Activated CD4-positive, alpha-beta T cell treated with anti-CD3 and anti-CD28 coated beads, Interleukin-2, amount 50 U/mL, for 16 hours (primary cell): ENCODE measurements around the gene PLCB1.

Experiments
- DNase-seq: peaks from one replicate; pipeline ENCODE4 v3.0.0-alpha.2; 2020

PLCB1 gene

GRCh38 chr20:8470156-8470555 is 338.1 kb downstream of the PLCB1 start:
- no peak for DNase-seq

GRCh38 chr20:8471465-8471864 is 339.4 kb downstream of the PLCB1 start:
- no peak for DNase-seq

- DNase-seq = no peak
These were observed 341.4 kb downstream of the PLCB1 start for GRCh38 chr20:8473459-8473858.

GRCh38 chr20:8474027-8474668 is 342.1 kb downstream of the PLCB1 start:
- DNase-seq = no peak

- no peak for DNase-seq
These were observed 344.0 kb downstream of the PLCB1 start for GRCh38 chr20:8476021-8476420.

GRCh38 chr20:8480597-8480996 is 348.5 kb downstream of the PLCB1 start:
- DNase-seq = no peak

GRCh38 chr20:8487696-8488095 is 355.6 kb downstream of the PLCB1 start:
- no peak for DNase-seq

GRCh38 chr20:8489094-8489883 is 357.2 kb downstream of the PLCB1 start:
- DNase-seq = no peak

GRCh38 chr20:8490076-8490830 is 358.2 kb downstream of the PLCB1 start:
- no peak for DNase-seq

GRCh38 chr20:8492173-8492572 is 360.1 kb downstream of the PLCB1 start:
- no peak for DNase-seq

- DNase-seq = no peak
These were observed 366.5 kb downstream of the PLCB1 start for GRCh38 chr20:8498571-8498970.

- no peak for DNase-seq
These were observed 372.0 kb downstream of the PLCB1 start for GRCh38 chr20:8504030-8504429.

GRCh38 chr20:8505476-8506200 is 373.6 kb downstream of the PLCB1 start:
- no peak for DNase-seq

- DNase-seq = no peak
These were observed 375.2 kb downstream of the PLCB1 start for GRCh38 chr20:8507231-8507630.

- no peak for DNase-seq
These were observed 377.7 kb downstream of the PLCB1 start for GRCh38 chr20:8509809-8510208.

GRCh38 chr20:8510808-8511207 is 378.7 kb downstream of the PLCB1 start:
- DNase-seq = no peak

- DNase-seq = no peak
These were observed 379.9 kb downstream of the PLCB1 start for GRCh38 chr20:8512003-8512402.

- no peak for DNase-seq
These were observed 383.9 kb downstream of the PLCB1 start for GRCh38 chr20:8515810-8516435.

- DNase-seq = no peak
These were observed 386.8 kb downstream of the PLCB1 start for GRCh38 chr20:8518878-8519277.

GRCh38 chr20:8519887-8520286 is 387.8 kb downstream of the PLCB1 start:
- no peak for DNase-seq

- DNase-seq = no peak
These were observed 390.1 kb downstream of the PLCB1 start for GRCh38 chr20:8522168-8522567.

GRCh38 chr20:8523684-8524083 is 391.6 kb downstream of the PLCB1 start:
- DNase-seq = no peak
